HG02870 (cell line): ENCODE measurements around the gene TECRL.

Experiments used
- ATAC-seq: cut with Tn5 transposase; IDR thresholded peaks from one replicate; pipeline ENCODE4 v1.9.1; 2021; ENCODE audit warnings: mild to moderate bottlenecking, moderate library complexity; ENCODE audit not compliant: unreplicated experiment

The TECRL gene, protein sequence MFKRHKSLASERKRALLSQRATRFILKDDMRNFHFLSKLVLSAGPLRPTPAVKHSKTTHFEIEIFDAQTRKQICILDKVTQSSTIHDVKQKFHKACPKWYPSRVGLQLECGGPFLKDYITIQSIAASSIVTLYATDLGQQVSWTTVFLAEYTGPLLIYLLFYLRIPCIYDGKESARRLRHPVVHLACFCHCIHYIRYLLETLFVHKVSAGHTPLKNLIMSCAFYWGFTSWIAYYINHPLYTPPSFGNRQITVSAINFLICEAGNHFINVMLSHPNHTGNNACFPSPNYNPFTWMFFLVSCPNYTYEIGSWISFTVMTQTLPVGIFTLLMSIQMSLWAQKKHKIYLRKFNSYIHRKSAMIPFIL

DNA sequence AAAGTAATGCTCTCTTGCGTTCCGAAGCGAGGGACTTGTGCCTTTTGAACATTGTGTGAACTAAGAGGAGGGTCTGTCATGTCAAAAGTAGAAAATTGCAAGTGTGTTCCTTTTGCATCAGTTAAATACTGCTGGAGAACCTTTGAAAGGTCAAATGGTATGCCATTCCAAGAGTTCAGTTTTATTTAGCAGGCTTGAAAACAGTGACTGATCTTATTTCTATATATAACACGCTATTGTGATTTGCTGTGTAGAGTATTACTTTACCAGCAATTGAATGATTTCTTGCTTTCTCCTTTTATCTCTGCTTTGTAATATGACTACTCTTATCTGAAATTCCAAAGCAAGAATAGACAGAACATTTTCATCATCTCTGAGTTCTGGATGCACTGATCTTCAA lies at the start of gene TECRL:
Gene TECRL (minus strand): TSS at position 151 of the 400 bp plus-strand sequence. CDS start 99 bp downstream, at position 52.
- no peak for ATAC-seq

DNA sequence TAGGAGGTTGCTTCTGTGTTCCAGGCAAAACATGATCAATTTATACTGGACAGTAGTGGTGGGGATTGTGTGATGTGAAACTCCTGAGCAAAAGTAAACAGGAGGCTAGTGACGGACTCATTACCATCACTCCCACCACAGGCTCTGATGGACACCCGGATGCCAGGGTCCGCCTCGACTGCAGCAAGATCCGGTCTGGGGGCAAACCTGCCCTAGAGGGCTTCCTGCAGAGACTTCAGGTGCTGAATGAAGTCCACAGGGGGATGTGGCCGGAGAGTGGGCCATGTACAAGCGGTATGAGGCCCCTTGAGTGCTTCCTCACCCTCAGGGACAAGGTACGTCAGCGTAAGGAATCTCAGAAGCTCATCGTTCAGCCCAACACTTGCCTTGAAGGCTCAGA lies 23.4 kb upstream of the TECRL start:
- no peak for ATAC-seq

DNA sequence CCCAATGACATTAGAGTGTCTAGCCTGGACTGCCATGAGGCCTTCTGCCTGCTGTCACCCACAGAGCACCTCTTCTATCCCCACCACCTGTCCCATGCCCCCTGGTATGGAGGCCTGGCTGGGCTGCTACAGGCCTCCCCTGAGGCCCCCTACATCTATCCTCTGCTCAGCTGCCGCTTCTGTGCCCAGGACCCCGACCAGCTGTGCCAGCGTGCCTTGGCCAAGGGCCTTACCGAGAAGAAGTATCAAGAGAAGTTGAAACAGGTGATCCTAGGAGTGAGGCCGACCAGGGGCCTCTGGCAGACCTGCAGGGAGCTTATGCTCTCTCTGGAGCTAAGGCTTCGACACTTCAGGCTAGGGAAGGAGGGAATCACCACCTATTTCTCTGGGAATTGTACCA lies 21.7 kb upstream of the TECRL start:
- ATAC-seq: no peak

DNA sequence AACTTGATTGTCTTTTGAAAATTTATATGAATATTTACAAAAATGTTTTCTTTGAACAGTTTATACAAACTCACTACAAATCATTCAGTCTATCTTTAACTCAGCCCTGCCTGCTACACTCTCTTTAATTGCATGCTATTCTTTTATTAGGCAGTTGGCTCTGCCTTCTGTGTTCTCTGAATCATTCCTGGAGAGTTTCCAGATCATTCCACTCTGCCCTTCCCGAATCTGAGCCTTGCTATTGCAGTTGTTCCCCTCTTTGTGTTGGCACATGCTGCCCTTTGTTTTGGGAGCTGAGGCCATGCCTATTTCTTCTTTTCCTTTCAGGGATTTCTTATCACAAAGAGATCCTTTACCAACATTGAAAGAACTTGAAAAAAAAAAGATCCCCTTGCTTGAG lies 8.7 kb upstream of the TECRL start:
- ATAC-seq: no peak

DNA sequence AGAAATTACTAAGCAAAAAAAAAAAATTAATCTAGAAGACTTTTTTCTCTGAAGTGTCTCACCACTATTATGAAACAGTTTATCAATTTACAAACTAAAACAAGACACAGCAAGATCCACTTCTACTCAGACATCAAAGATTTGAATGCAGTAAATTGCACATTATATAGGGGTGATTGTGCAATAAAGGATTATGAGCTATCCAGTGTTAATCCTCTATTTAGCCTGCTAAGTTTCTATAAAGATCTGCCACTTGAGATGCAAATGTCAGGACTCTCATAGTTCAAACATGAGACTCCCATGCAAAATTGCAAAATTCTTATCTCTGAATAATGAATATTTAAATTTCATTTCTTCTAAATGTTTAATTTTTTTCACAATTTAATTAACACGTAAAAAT lies 2.2 kb downstream of the TECRL start:
- ATAC-seq: no peak

DNA sequence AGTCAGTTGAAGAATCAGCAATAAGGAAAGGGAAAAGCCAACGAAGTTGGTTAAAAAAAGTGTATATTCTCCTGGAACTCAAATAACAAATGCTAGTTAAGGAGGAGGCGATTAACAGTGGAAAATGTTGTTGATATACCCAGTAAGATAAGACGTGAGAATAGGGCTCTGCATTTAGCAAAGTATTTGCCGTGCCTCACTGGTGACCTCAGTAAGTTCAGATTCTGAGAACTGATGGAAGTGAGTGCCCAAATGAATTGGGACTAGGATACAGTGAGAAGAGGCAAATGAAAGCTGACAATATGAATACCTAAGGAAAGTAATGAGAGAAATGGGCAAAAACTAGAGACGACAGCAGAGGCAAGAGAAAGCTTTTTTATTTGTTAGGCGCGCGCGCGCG lies 3.5 kb downstream of the TECRL start:
- ATAC-seq: no peak

DNA sequence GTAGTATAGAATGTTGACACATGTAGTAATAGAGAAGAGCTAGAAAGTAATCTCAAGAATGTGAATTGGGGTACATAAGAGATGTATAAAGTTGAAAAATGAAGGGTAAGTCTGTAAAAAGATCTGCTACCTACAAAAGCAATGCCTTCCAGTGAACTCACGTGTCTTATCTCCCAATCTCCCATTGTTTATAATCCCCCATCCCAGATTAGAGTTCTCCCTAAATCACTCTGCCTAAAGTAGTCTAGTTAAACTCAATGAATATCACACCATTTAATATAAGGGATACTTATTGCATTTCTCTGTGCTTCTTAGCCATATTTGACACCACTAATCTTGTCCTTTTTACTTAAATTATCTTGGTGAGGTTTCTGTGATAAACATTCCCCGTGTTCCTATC lies 6.6 kb downstream of the TECRL start:
- no peak for ATAC-seq

DNA sequence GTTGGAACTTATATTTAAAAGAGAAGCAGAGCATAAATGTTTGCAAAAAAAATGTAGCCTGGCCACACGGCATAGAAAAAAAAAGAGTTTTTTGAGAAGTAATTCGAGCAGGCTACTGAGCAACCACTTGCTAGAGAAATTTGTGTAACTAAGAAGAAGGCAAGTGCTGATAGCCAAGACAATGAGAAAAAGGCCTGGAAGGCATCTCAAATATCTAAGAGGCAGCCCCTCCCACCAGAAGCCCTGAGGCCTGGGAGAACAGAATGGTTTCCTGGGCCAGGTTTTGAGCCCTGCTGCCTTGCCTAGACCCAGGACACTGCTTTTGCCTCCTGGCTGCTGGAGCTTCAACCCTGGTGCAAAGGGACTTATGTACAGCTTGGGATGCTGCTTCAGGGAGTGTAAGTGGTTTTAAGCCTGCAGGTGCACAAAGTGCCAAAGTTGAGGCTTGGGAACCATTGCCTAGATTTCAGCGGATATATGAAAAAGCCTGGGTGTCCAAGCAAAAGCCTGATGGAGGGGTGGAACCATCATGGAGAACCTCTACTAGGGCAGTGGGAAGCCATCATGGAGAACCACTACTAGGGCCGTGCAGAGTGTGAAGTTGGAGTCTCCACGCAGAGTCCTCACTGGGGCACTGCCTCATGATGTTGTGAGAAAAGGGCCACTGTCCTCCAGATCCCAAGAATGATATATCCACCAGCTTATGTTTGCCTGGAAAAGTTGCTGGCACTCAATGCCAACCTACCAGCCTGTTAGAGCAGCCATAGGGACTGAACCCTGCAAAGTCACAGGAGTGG lies 9.7 kb downstream of the TECRL start:
- no peak for ATAC-seq

DNA sequence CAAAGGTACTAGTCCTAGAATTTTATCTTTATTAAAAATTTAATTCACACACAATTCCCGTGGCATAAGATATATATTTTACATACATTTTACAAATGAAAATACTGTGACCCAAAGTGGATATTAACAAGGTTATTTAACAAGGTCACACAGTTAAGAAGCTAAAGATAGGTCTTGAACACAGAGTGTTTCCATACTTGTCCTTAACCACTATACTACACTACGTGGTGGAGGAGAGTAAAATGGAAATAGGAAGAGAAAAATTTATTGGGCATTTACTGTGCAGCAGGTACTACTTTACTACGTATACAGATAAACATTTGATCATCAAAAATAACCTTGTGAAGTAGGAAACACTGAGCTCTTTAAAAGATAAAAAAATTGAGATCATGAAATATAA lies 14.8 kb downstream of the TECRL start:
- ATAC-seq: no peak

DNA sequence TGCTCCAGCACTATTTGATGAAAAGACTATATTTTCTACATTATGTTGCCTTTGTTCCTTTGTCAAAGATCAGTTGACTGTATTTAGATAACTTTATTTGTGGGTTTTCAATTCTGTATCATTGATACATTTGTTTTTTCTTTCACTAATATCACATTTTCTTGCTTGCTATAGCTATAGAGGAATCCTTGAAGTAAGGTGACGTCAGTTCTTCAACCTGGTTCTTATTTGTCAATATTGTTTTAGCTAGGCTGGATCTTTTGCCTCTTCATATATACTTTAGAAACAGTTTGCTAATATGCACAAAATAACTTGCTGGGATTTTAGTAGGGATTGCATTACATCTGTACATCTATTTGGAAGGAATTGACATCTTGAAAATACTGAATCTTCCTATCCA lies 21.0 kb downstream of the TECRL start:
- ATAC-seq: no peak

DNA sequence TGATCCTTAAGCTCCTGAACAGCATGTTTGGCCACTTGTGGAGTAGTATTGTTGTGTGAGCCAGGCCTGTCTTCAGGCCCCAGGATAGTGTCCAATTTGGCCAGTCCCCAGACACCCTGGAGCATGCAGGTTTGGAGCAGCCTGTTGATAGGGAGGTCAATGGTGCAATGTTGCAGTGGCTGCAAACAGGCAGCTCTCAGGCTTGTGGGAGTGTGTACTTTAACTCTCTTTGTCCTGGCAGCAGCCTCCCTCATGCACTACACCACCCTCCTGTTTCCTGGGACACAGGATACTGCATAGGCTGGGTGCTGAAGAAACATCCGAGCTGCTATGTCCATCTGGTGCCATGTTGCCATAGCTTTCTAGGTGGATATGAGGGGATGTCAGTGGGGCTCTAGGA lies 24.0 kb downstream of the TECRL start:
- no peak for ATAC-seq

DNA sequence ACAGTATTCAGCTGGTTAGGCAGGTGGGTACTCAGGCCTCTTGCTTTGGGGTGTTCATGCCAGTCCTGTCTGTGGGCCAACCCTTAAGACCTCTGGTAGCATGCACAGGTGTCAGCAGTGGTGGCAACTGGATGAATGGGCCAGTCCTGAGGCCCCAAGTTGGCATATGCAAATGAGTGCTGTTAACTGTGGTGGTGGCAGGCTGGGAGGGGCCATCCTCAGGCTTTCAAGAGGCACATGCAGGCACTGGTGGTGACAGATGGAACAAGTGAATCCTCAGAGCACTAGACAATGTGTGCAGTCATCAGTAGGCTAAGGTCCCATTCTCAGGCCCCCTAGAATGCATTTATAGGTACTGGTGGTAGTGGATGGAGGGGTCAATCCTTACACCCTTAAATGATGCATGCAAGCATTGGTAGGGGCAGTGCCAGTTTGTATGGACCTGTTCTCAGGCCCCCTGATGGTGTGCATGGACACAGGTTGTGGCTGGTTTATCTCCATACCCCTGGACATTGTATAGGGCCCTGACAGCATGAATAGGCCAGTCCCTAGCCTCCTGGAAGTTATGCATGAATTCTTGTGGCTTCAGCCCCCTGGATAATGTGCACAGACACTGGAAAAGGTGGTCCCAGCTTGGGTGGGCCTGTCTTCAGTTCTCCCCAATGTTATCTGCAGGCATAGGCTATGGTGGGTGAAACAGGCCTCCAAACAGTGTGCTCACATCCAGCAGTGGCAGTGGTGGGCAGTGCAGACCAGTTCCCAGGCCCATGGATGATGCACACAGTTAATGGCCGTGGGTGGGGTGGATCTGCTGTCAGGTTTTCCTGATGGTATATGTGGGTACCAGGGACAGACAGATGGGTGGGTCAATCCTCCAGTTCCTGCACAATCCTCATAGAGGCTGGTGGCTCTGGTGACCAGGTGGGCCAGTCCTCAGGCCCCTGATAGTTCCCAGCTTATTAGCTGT lies 24.7 kb downstream of the TECRL start:
- no peak for ATAC-seq

DNA sequence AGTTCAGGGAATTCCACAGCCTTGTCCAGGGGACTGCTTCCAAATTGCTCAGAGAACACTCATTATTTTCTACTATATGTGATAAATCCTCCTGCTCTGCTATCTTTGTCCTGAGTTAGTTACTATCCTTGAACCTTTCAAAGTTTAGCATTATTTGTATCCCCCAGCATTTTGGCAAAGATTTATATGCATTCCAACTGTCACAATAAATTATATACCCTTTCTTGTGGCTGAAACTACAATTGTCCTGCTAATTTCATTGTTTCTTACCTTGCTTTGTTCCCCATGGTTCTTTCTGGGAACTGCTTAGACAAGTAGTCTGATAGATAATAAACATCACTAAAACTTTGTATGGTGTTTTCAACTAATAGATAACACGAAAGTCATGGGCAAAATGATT lies 40.5 kb downstream of the TECRL start:
- no peak for ATAC-seq

DNA sequence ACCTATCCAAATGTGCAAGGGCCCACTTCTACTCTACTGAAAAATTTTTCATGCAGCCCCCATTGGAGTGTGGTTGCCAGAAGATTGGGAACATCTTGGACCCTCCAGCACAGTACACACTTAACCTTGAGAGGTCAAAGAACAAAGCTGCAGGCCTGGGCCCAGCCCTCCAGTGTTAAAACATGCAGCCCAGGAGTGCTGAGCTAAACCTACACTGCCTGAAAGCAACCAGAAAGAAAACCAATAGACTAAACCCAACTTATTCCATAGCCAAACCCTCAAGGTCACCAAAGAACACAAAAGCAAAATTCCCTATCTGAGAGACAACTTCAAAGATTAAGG lies 47.9 kb downstream of the TECRL start:
- no peak for ATAC-seq

DNA sequence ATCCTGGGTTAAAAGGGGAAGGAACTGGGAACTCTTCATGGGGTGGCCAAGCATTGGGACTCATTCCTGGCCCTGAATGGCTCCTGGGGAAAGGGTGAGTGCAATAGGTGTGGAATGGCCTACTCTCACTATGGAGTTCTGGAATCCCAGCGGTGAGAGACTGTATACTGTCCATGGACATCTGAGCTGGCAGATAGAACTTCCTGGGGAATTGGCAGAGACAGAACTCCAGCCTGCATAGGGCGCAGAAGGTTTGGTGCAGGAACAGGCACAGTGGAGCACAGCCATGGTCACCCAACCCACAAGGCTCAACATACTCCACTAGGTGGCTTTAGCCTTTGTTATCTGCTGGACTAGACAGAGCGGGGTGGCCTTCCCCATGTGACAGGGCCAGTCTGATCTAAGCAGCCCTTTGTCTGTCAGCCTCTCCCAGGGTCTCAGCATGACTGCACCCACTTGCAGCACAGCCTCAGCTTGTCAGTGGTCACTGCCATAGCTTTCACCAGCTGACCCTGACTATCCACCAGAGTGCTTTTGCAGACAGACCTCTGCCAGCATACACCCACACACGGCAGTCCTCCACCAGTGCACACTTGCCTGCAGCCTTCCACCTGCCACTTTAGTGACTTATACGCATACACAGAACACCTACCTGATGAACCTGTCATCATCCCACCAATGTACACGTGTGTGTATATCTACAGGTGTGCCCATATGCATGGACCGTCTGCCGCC lies 48.4 kb downstream of the TECRL start:
- ATAC-seq: no peak

DNA sequence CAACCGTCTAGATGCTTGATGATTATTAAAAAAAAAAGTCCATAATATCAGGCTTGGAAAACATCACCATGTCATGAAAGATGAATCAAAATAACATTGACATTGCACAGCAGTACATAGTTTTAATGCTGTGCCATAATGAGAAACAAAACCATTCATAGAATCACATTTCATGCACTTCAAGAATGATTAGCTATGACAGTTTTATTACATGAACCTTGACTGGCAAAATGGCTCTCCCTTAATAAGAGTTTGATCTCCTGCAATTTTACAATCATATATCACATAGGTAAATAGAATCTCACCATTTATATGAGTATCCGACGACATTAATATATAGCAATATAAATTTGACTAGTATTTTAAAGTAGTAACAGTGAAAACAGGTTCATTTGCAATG lies 49.8 kb downstream of the TECRL start:
- no peak for ATAC-seq

DNA sequence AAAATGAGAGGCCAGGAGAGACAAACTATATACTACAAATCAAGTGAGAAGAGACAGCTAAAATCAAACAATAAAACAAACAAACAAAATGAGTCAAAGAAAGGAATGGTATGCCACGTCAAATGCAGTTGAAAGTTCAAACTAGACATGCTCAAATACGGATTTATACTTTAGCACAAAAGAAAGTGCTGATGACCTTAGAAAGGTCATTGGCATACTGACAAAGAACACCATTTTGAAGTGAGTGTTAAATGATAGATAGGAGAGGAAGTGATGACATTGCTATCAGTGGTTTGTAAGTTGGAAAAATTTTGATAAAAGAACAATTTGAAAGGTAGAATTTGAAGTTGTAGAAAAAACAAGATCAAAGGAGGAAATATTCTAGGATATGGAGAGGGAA lies 55.3 kb downstream of the TECRL start:
- no peak for ATAC-seq

DNA sequence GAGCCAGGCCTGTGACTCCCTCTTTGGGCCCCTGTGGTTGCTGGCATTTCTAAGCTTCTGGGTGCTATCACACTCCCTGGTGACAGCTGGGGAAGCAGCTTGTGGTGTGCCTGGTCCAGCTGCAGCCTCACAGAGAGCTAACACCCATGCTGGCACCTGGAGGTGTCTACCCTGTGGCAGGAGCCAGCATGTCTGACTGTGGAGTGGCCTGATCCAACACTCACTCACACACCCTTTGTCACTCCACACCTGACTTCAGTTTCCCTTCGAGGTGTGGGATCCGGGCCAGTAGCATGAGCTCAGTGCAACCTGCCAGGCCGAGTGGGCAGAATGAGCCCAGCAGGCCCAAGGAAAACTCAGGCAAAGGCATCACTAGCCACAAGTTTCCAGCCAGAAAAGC lies 67.5 kb downstream of the TECRL start:
- no peak for ATAC-seq

DNA sequence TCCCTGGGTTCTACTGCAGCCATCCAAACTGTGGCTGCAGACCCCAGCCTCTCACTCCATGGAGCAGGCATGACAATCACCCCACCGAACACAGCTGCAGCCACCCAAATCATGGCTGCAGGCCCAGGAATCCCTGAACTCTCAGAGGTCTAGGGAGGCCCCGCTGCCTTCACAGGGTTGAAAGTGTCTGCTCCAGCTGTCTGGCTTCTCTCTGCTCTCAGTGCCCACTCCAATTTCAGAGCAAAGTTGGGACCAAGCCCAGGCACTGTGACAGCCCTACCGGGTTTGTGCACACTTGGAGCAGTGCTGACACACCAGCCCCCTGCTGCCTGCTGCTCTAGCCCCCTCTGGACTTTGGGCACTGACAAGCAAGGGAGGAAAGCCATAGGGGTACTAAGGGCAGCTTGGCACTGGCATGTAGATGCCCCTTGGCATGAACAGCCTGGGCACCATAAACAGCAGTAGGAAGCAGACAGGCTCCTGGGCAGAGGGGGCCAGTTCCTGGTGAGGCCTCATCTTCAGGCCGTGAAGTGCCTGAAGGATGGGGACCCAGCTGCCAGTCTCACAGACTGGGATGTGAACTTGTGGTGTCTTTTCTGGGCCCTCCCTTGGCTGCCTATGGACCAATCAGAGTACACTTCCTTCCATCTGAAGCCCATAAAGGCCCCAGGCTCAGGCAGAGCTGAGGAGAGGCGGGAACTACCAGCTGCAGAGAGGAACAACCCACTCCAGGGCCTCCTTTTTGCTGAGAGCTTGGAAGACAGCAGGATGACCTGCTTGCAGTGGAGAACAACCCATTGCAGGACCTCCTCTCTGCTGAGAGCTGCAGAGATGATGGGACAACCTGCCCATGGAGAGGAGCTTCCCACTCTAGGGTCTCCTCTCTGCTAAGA lies 68.8 kb downstream of the TECRL start:
- ATAC-seq: no peak

DNA sequence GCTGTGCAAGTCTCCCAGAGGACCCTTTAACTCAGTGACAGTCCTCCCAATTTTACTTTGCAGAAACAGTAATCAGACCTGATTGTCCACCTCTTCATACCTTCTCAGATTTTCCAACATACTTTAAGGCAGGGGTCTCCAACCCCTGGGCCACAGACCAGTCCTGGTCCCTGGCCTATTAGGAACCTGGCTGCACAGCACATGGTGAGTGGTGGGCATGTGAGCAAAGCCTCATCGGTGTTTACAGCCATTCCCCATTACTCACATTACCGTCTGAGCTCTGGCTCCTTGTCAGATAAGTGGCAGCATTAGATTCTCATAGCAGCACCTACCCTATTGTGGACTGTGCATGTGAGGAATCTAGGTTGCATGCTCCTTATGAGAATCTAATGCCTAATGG lies 74.3 kb downstream of the TECRL start:
- ATAC-seq: no peak
